ENCODE results near the gene CAMKK1. TPM values are rescaled to one million over a fixed set of nuclear protein-coding genes. Genes with fewer than 3 reads are reported as not detected.

Gene CAMKK1
- polyA plus RNA-seq, 1 of the 3 experiments (the other 2 are of a cell fraction), result 6.8 TPM

- ChIA-PET CTCF (interaction anchor here (1.0 to 1.3 kb wide), 3 partner anchors 9 to 11 kb away, joined by 4 to 6 read pairs (median 4); partner anchors contain the start of gene NCBP3), POLR2A (no interaction called here)
These were observed 57.2 kb downstream of the CAMKK1 start for GRCh38 chr17:3835410-3836229.

More at GRCh38 chr17:3835410-3836229, 57.2 kb downstream of the CAMKK1 start:
- Histone ChIP-seq H3K4me2 (no peak overlapping the region), H3K9me3 (no peaks in the 10 kb centered on the region), H3K27me3 (ENCODE audit: insufficient read depth) (no peaks in the 10 kb centered on the region), H3K4me1 (ENCODE audit: control insufficient read depth in 1 of 2, insufficient read depth in 2 of 2, low read depth in 1 of 2, low read length in 1 of 2) (no peaks in the 10 kb centered on the region), H3K79me2 (ENCODE audit: insufficient read depth) (peaks cover 67% of the 10 kb centered on the region), H2AFZ (ENCODE audit: low read depth) (no peak overlapping the region), H3K27ac (ENCODE audit: low read depth in 2 of 2, low read length in 1 of 2) (no peak overlapping the region), H3F3A (replicated peaks; ENCODE audit: insufficient read depth) (no peaks in the 10 kb centered on the region), H3K9ac (no peak overlapping the region), H4K20me1 (ENCODE audit: insufficient read depth) (peaks cover 15% of the 10 kb centered on the region), H3K36me3 (replicated peaks in 1 of 2; ENCODE audit: control insufficient read depth in 1 of 2, insufficient read depth in 2 of 2, low read length in 1 of 2) (peaks cover 44 to 45% of the 10 kb centered on the region in 2 experiments), H3K4me3 (ENCODE audit: low read depth in 2 of 2, low read length in 1 of 2) (no peak overlapping the region), H3K9me2 (no peaks in the 10 kb centered on the region)
- DNase-seq, result no peak
- whole genome bisulfite sequencing (ENCODE audit: low lambda C conversion rate), result 87% methylated on average over 14 of the region's 14 CpGs
- TF ChIP-seq ZBTB33 (IDR thresholded peaks at IDR 0.05; ENCODE audit: borderline replicate concordance, low read depth) (no peak), RXRA (IDR thresholded peaks at IDR 0.05; ENCODE audit: borderline replicate concordance, low read depth) (no peak), CTCF (IDR thresholded peaks at IDR 0.05) (no peak), IRF3 (IDR thresholded peaks at IDR 0.05; ENCODE audit: low read depth, low read length) (no peak), USF2 (IDR thresholded peaks at IDR 0.05; ENCODE audit: borderline replicate concordance, low read depth, low read length) (no peak), TEAD4 (IDR thresholded peaks at IDR 0.05; ENCODE audit: borderline replicate concordance, insufficient read depth) (no peak), TAF1 (IDR thresholded peaks at IDR 0.05; ENCODE audit: borderline replicate concordance, low read depth, low read length) (no peak), GATA2 (CRISPR knock-in tag; IDR thresholded peaks at IDR 0.05) (no peak), EZH2phosphoT487 (IDR thresholded peaks at IDR 0.05; ENCODE audit: borderline replicate concordance, low read depth) (no peak)
